HepG2 (cell line): Measurements from ENCODE around the gene COL18A1. TPM values are rescaled to one million over a fixed set of nuclear protein-coding genes. Genes with fewer than 3 reads are reported as not detected.

Source experiments
- CBX2 ChIP-seq, 2 experiments: fragments of 200-600 bp in 1 of 2; sonication (generic); formaldehyde crosslinking in 1 of 2; IDR thresholded peaks; 2 replicates each; pipeline versions ENCODE4 v1.7.0 to v1.8.1; 2018 to 2022; ENCODE audit warnings: low read depth in 2 of 2, low read length in 1 of 2, mild to moderate bottlenecking in 1 of 2, missing genetic modification reagents in 1 of 2
- GABPB1 ChIP-seq: IDR thresholded peaks from 2 replicates; pipeline ENCODE4 v1.6.1; 2016; ENCODE audit warnings: mild to moderate bottlenecking, missing genetic modification reagents, moderate library complexity, missing compliant biosample characterization
- HMG20B ChIP-seq: conservative IDR thresholded peaks from 2 replicates; pipeline ENCODE4 v1.6.1; 2016; ENCODE audit warnings: missing genetic modification reagents, missing compliant biosample characterization
- MAFK ChIP-seq, 2 experiments: IDR thresholded peaks in 1 of 2; conservative IDR thresholded peaks in 1 of 2; 2 replicates each; pipeline ENCODE4 v1.6.1; 2011; ENCODE audit warnings: improper control_type of control experiment in 2 of 2, low read length in 2 of 2
- MIER2 ChIP-seq: IDR thresholded peaks from 2 replicates; pipeline ENCODE4 v1.6.1; 2016; ENCODE audit warnings: missing biosample characterization, missing genetic modification reagents
- RORA ChIP-seq: sonication (generic); formaldehyde crosslinking; IDR thresholded peaks from 2 replicates; pipeline ENCODE4 v1.5.0; 2020; ENCODE audit warnings: mild to moderate bottlenecking, missing genetic modification reagents, moderate library complexity
- ZNF12 ChIP-seq: sonication (generic); formaldehyde crosslinking; IDR thresholded peaks from 2 replicates; pipeline ENCODE4 v1.5.0; 2020; ENCODE audit warnings: missing genetic modification reagents
- ZNF317 ChIP-seq: sonication (generic); formaldehyde crosslinking; IDR thresholded peaks from 2 replicates; pipeline ENCODE4 v1.5.0; 2020; ENCODE audit warnings: mild to moderate bottlenecking, missing genetic modification reagents
- ZNF441 ChIP-seq: sonication (generic); formaldehyde crosslinking; IDR thresholded peaks from 2 replicates; pipeline ENCODE4 v1.7.0; 2021; ENCODE audit warnings: missing genetic modification reagents, borderline replicate concordance
- ZNF691 ChIP-seq: sonication (generic); formaldehyde crosslinking; IDR thresholded peaks from 2 replicates; pipeline ENCODE4 v1.4.0; 2020; ENCODE audit warnings: missing genetic modification reagents, low read depth, mild to moderate bottlenecking, borderline replicate concordance
- ZSCAN21 ChIP-seq: sonication (generic); formaldehyde crosslinking; IDR thresholded peaks from 2 replicates; pipeline ENCODE4 v1.8.0; 2022; ENCODE audit warnings: mild to moderate bottlenecking, missing genetic modification reagents, moderate library complexity, borderline replicate concordance
- polyA plus RNA-seq, 8 experiments: library from polyadenylated mRNA; depleted of rRNA in 3 of 8; stranded (reverse) in 7 of 8; unstranded in 1 of 8; fragments of >200 nt; fragmentation: Illumina TruSeq in 4 of 8; extraction: Trizol in 4 of 8; gene quantifications; 2 replicates each; pipeline versions ENCODE4 v1.2.1 to v1.2.3, GENCODE V29; 2011 to 2016; ENCODE audit warnings: low read depth in 4 of 8, missing spikeins in 1 of 8, mixed read lengths in 1 of 8; ENCODE audit not compliant: insufficient read depth in 1 of 8
- total RNA-seq, 5 experiments: library from RNA; depleted of rRNA; stranded (reverse); fragments of >200 nt; fragmentation: Illumina TruSeq; extraction: Trizol; gene quantifications; 2 replicates each; pipeline ENCODE4 v1.2.3, GENCODE V29; 2016; ENCODE audit warnings: low read depth in 1 of 5

COL18A1 gene
- total and polyA plus RNA-seq, 2 of the 13 experiments (the other 11 are each of a cell fraction or from before 2014, with no cell fraction given), result 79.0 to 102 TPM

- TF ChIP-seq ZNF691 (CRISPR knock-in tag) (no peak), ZNF317 (peak; percentile 99), CBX2 (IDR thresholded peaks at IDR 0.05; ENCODE audit: low read depth, low read length) (0 out of 2 replicates have a peak, but pooled peaks have one; percentile 63), CBX2 (CRISPR knock-in tag; IDR thresholded peaks at IDR 0.05; ENCODE audit: low read depth) (no peak), ZNF441 (CRISPR knock-in tag) (peak; percentile 90; the same call in 1 of the 2 replicates), ZNF12 (CRISPR knock-in tag) (no peak), HMG20B (no peak), ZSCAN21 (CRISPR knock-in tag) (no peak), GABPB1 (CRISPR knock-in tag) (no peak), MAFK (conservative IDR thresholded peaks at IDR 0.05 in 1 of 2, IDR thresholded peaks at IDR 0.05 in 1 of 2; ENCODE audit: low read length in 2 of 2) (peak; percentile 93 to 96), RORA (CRISPR knock-in tag) (no peak), MIER2 (no peak)
These were observed 3.9 kb upstream of the COL18A1 start (continued) for GRCh38 chr21:45401054-45401518.
